Gastrocnemius medialis (tissue), 4 donors: ENCODE measurements around the gene TOR1B. TPM values are rescaled to one million over a fixed set of nuclear protein-coding genes. Genes with fewer than 3 reads are reported as not detected.

Experiments used
- ATAC-seq, 2 donors: fragments of 150-250 bp; one replicate each; pipeline ENCODE4 v1.9.1; 2016
- DNase-seq, 2 donors: peaks; one replicate each; pipeline ENCODE4 v3.0.0-alpha.2; 2019
- H3K27ac ChIP-seq, 4 donors: fragments of 200-600 bp; sonication (generic); 1 replicate in 1 of 4; 2 replicates in 3 of 4; pipeline ENCODE4 v1.5.1; 2016 to 2018; ENCODE audit warnings: mild to moderate bottlenecking in 2 of 4, moderate library complexity in 1 of 4
- H3K27me3 ChIP-seq, 3 donors: fragments of 200-600 bp; sonication (generic) in 2 of 3; 1 replicate in 1 of 3; 2 replicates in 2 of 3; pipeline versions ENCODE4 v1.5.1 to v1.6.0; 2016 to 2019; ENCODE audit warnings: mild to moderate bottlenecking in 1 of 3, moderate library complexity in 1 of 3
- H3K36me3 ChIP-seq, 2 donors: fragments of 200-600 bp; sonication (generic) in 1 of 2; one replicate each; pipeline ENCODE4 v1.5.1; 2017 to 2018
- H3K4me1 ChIP-seq, 2 donors: fragments of 200-600 bp; sonication (generic) in 1 of 2; one replicate each; pipeline ENCODE4 v1.5.1; 2016 to 2017; ENCODE audit warnings: mild to moderate bottlenecking in 2 of 2
- H3K4me3 ChIP-seq, 4 donors: fragments of 200-600 bp; sonication (generic) in 3 of 4; 1 replicate in 1 of 4; 2 replicates in 3 of 4; pipeline ENCODE4 v1.5.1; 2016 to 2019; ENCODE audit warnings: mild to moderate bottlenecking in 2 of 4
- H3K9me3 ChIP-seq, 3 donors: fragments of 200-600 bp; sonication (generic) in 2 of 3; 1 replicate in 1 of 3; 2 replicates in 2 of 3; pipeline ENCODE4 v1.5.1; 2016 to 2019
- CTCF ChIP-seq, 5 experiments: fragments of 450-650 bp in 3 of 5; fragments of 200-600 bp in 2 of 5; sonication (generic) in 2 of 5; IDR thresholded peaks in 4 of 5; conservative IDR thresholded peaks in 1 of 5; 1 replicate in 4 of 5; 2 replicates in 1 of 5; pipeline ENCODE4 v1.5.1; 2016 to 2019; ENCODE audit warnings: antibody characterized with exemption in 5 of 5, mild to moderate bottlenecking in 3 of 5, moderate library complexity in 3 of 5
- POLR2A ChIP-seq, 2 donors: fragments of 450-650 bp; IDR thresholded peaks; one replicate each; pipeline ENCODE4 v1.6.1; 2017; ENCODE audit warnings: antibody characterized with exemption in 2 of 2, mild to moderate bottlenecking in 2 of 2, moderate library complexity in 2 of 2
- in situ Hi-C, 4 donors: fragments of 200-750 bp; cut with MboI; loops; one replicate each; pipeline versions ENCODE4 v1.15.0 to v1.8.0; 2017; ENCODE audit warnings: low sequenced_read_pairs in 4 of 4
- intact Hi-C: fragments of 100-400 bp; cut with DNase I; formaldehyde crosslinking; loops from one replicate; pipeline ENCODE4 v1.15.1; 2023; ENCODE audit warnings: low total_unique reads
- total RNA-seq, 4 donors: library from RNA; depleted of rRNA; stranded (reverse); fragments of >200 nt; gene quantifications; one replicate each; pipeline versions ENCODE4 v1.1.0 to v1.2.3, GENCODE V29; 2016

Gene TOR1B
- total RNA-seq, 4 donors from 2014 or later: 15.9 to 22.6 (median 21.2) TPM

GRCh38 chr9:129854588-129855110 lies 51.7 kb downstream of the TOR1B start:
- TF ChIP-seq POLR2A (IDR thresholded peaks at IDR 0.05): no peak
- TF ChIP-seq CTCF (IDR thresholded peaks at IDR 0.05 in 4 of 5, conservative IDR thresholded peaks at IDR 0.05 in 1 of 5): no peak
- no peaks in the 10 kb centered on the region for H3K4me1 ChIP-seq
- intact Hi-C loops (no loop called here), in situ Hi-C loops (no loop called here)
- H3K9me3 ChIP-seq: no peaks in the 10 kb centered on the region
- H3K27ac ChIP-seq: no peak overlapping the region
- DNase-seq: no peak
- H3K27me3 ChIP-seq: no peaks in the 10 kb centered on the region
- H3K36me3 ChIP-seq: peaks cover 0 to 85% of the 10 kb centered on the region in 2 donors
- no peak overlapping the region for H3K4me3 ChIP-seq
- no peak for ATAC-seq

GRCh38 chr9:129857207-129857606 lies 54.2 kb downstream of the TOR1B start:
- no peak for DNase-seq
- Histone ChIP-seq H3K4me3 (no peak overlapping the region), H3K4me1 (no peaks in the 10 kb centered on the region), H3K36me3 (peaks cover 0 to 77% of the 10 kb centered on the region in 2 donors), H3K9me3 (no peaks in the 10 kb centered on the region), H3K27me3 (no peaks in the 10 kb centered on the region), H3K27ac (no peak overlapping the region)
- intact Hi-C loops: no loop called here
- TF ChIP-seq POLR2A (IDR thresholded peaks at IDR 0.05) (no peak), CTCF (IDR thresholded peaks at IDR 0.05 in 4 of 5, conservative IDR thresholded peaks at IDR 0.05 in 1 of 5) (no peak)
- in situ Hi-C loops: no loop called here
- ATAC-seq: no peak

- no peak overlapping the region for H3K27ac ChIP-seq
- intact Hi-C loops (no loop called here), in situ Hi-C loops (no loop called here)
- DNase-seq (no peak), ATAC-seq (no peak)
- TF ChIP-seq POLR2A (IDR thresholded peaks at IDR 0.05) (no peak), CTCF (IDR thresholded peaks at IDR 0.05 in 4 of 5, conservative IDR thresholded peaks at IDR 0.05 in 1 of 5) (no peak)
- H3K9me3 ChIP-seq: no peaks in the 10 kb centered on the region
- H3K4me3 ChIP-seq: no peak overlapping the region
- no peaks in the 10 kb centered on the region for H3K4me1 ChIP-seq
- H3K27me3 ChIP-seq: no peaks in the 10 kb centered on the region
- peaks cover 0 to 71% of the 10 kb centered on the region in 2 donors for H3K36me3 ChIP-seq
Observed at GRCh38 chr9:129858167-129858962, 55.4 kb downstream of the TOR1B start.

Other genes starting within 250 kb of the TOR1B start
- gene C9orf50, start 182.1 kb upstream of the TOR1B start, total RNA-seq: not detected
- 10 to 100 TPM; 37.8 to 82.1 (median 48.1) TPM for gene NTMT1, start 177.0 kb upstream of the TOR1B start, total RNA-seq
- 10 to 100 TPM; 14.4 to 24.0 (median 19.4) TPM for gene ASB6, start 161.0 kb upstream of the TOR1B start, total RNA-seq
- gene PRRX2, start 137.5 kb upstream of the TOR1B start, total RNA-seq: 1 to 10 TPM in 2 of 4 donors, under 1 TPM in 1, not detected in 1; 0.75 to 1.7 (median 1.6) TPM
- 1 to 10 TPM in 1 of 4 donors, under 1 TPM in 2, not detected in 1; 0.23 to 1.2 (median 0.51) TPM for gene PTGES, start 50.1 kb upstream of the TOR1B start, total RNA-seq
- gene TOR1A, start 21.0 kb downstream of the TOR1B start, total RNA-seq: 10 to 100 TPM; 18.1 to 31.9 (median 24.9) TPM
- gene C9orf78, start 32.1 kb downstream of the TOR1B start, total RNA-seq: 100 to 1,000 TPM in 1 of 4 donors, 10 to 100 TPM in 3; 82.3 to 108 (median 83.9) TPM
- 10 to 100 TPM; 13.4 to 25.4 (median 18.6) TPM for gene USP20, start 32.3 kb downstream of the TOR1B start, total RNA-seq
- 10 to 100 TPM; 13.3 to 30.0 (median 17.9) TPM for gene FNBP1, start 240.0 kb downstream of the TOR1B start, total RNA-seq